GM10248 (cell line): Measurements from ENCODE around the gene SIRT6.
"Not testable (repeated sequence)": the region's sequence is repeated elsewhere in the genome, so short reads cannot be mapped to it uniquely, and the experiment has no call there.

Experiments
- CTCF ChIA-PET: fragments of 300-600 bp; sonication (Branson Sonifier 250); formaldehyde crosslinking; extraction: SDS; loops from one replicate; lab custom pipeline; 2021; ENCODE audit warnings: antibody characterized with exemption; lab: Yijun Ruan, JAX
- POLR2A ChIA-PET: fragments of 350-650 bp; sonication (Branson Sonifier 250); formaldehyde crosslinking; extraction: SDS; loops from one replicate; lab custom pipeline; 2020; ENCODE audit warnings: antibody characterized with exemption; lab: Yijun Ruan, JAX
- DNase-seq: peaks from one replicate; pipeline ENCODE4 v3.0.0; 2012; ENCODE audit errors: extremely low spot score
- CTCF ChIP-seq: IDR thresholded peaks from 2 replicates; pipeline ENCODE4 v1.5.1; 2012; ENCODE audit warnings: mild to moderate bottlenecking, low read depth; ENCODE audit errors: extremely low read depth, missing control alignments, control extremely low read depth

The SIRT6 gene

GRCh38 chr19:4140237-4140711 is 42.1 kb downstream of the SIRT6 start:
- POLR2A ChIA-PET = interaction anchor here (0.6 to 1.1 kb wide), 2 partner anchors 169 to 1063 kb away, joined by 4 read pairs; partner anchors contain the start of gene DAPK3
- DNase-seq = peak; percentile 80
- CTCF ChIA-PET = interaction anchor here (0.6 to 3.8 kb wide), 45 partner anchors 9 to 245 kb away, joined by 3 to 47 read pairs (median 4); partner anchors contain the start of genes CREB3L3 and PIAS4
- peak; percentile 58 for TF ChIP-seq CTCF

- ChIA-PET CTCF (interaction anchor here (0.6 to 3.8 kb wide), 44 partner anchors 10 to 245 kb away, joined by 3 to 47 read pairs (median 4); partner anchors contain the start of genes CREB3L3 and PIAS4), POLR2A (interaction anchor here (0.6 to 1.1 kb wide), 2 partner anchors 169 to 1064 kb away, joined by 4 read pairs; partner anchors contain the start of gene DAPK3)
- TF ChIP-seq CTCF = peak; percentile 89
- DNase-seq = peak; percentile 90
Measured at GRCh38 chr19:4139614-4140236, 42.6 kb downstream of the SIRT6 start.

GRCh38 chr19:4138445-4138844 is 43.9 kb downstream of the SIRT6 start:
- ChIA-PET POLR2A (no interaction called here), CTCF (interaction anchor here (1.0 to 3.8 kb wide), 3 partner anchors 10 to 150 kb away, joined by 3 to 47 read pairs (median 4); partner anchors contain the start of gene CREB3L3)
- no peak for TF ChIP-seq CTCF
- DNase-seq = no peak

- DNase-seq = no peak
- CTCF ChIA-PET = no interaction called here
- POLR2A ChIA-PET = no interaction called here
- no peak for TF ChIP-seq CTCF
Measured at GRCh38 chr19:4136680-4137088, 45.7 kb downstream of the SIRT6 start.

GRCh38 chr19:4135386-4135785 is 47.0 kb downstream of the SIRT6 start:
- DNase-seq = not testable (repeated sequence)
- ChIA-PET CTCF (interaction anchor here (1.0 to 1.2 kb wide), 2 partner anchors 11 to 25 kb away, joined by 3 read pairs; no protein-coding TSS in a partner anchor), POLR2A (interaction anchor here (0.7 kb wide), 1 partner anchor 19 kb away, joined by 4 read pairs; no protein-coding TSS in a partner anchor)

GRCh38 chr19:4134351-4134750 is 48.0 kb downstream of the SIRT6 start:
- ChIA-PET POLR2A (no interaction called here), CTCF (interaction anchor here (0.9 to 1.2 kb wide), 2 partner anchors 13 to 40 kb away, joined by 3 read pairs; no protein-coding TSS in a partner anchor)
- TF ChIP-seq CTCF = no peak
- no peak for DNase-seq
